Mucosa of descending colon (tissue), 3 donors: ENCODE data around the gene GRB7. TPM values are rescaled to one million over a fixed set of nuclear protein-coding genes. Genes with fewer than 3 reads are reported as not detected.

Experiments
- ATAC-seq: fragments of 200-7000 bp; cut with Tn5 transposase; one replicate; pipeline ENCODE4 v1.9.1; 2020; ENCODE audit warnings: mild to moderate bottlenecking, moderate library complexity
- DNase-seq, 3 donors: peaks; one replicate each; pipeline ENCODE4 v3.0.0-alpha.2; 2020
- H3K36me3 ChIP-seq: fragments of 200-600 bp; one replicate; pipeline ENCODE4 v1.8.0; 2021; ENCODE audit warnings: low read depth, mild to moderate bottlenecking
- H3K4me1 ChIP-seq: fragments of 200-600 bp; one replicate; pipeline ENCODE4 v1.8.0; 2021; ENCODE audit warnings: low read depth, mild to moderate bottlenecking
- H3K4me3 ChIP-seq: fragments of 200-600 bp; one replicate; pipeline ENCODE4 v1.8.0; 2021; ENCODE audit warnings: mild to moderate bottlenecking
- H3K9me3 ChIP-seq: fragments of 200-600 bp; one replicate; pipeline ENCODE4 v1.8.0; 2021; ENCODE audit warnings: mild to moderate bottlenecking
- CTCF ChIP-seq: fragments of 200-600 bp; IDR thresholded peaks from one replicate; pipeline ENCODE4 v1.8.0; 2022; ENCODE audit warnings: antibody characterized with exemption, mild to moderate bottlenecking
- intact Hi-C, 2 donors: fragments of 100-400 bp; cut with DNase I in 1 of 2; cut with micrococcal nuclease in 1 of 2; formaldehyde crosslinking; loops; one replicate each; pipeline versions ENCODE4 v1.11.0 to v1.11.1; 2022; cut with DNase I, micrococcal nuclease
- total RNA-seq, 3 donors: library from RNA; stranded (reverse); fragmentation: NEBNext Ultra II Directional in 2 of 3; extraction: Animal tissue kit (Norgen Biotek cat#: 25700) in 2 of 3; gene quantifications; one replicate each; pipeline versions ENCODE4 v1.2.1 to v1.2.4, GENCODE V29; 2021 to 2023
- donor health status: DM: no; HTN: no; CAD: no; lungs with moderate emphysema.
- donor health status: DM: no; HTN: no; CAD: no.
- donor health status: DM: no; HTN: yes; CAD: no.

The GRB7 gene
- total RNA-seq, 3 donors from 2014 or later = 13.6 to 49.0 (median 28.0) TPM

- no peak for ATAC-seq
- no peak overlapping the region for H3K4me3 ChIP-seq
- H3K4me1 ChIP-seq = peaks cover 7% of the 10 kb centered on the region
- DNase-seq = peak in 1 of 3 donors; percentile 44
- intact Hi-C loops = no loop called here
- no peaks in the 10 kb centered on the region for H3K9me3 ChIP-seq
- TF ChIP-seq CTCF = no peak
- no peaks in the 10 kb centered on the region for H3K36me3 ChIP-seq
Observed at GRCh38 chr17:39726617-39727016, 11.1 kb upstream of the GRB7 start.

GRCh38 chr17:39727556-39727955 lies 10.2 kb upstream of the GRB7 start:
- intact Hi-C loops = no loop called here
- no peak for ATAC-seq
- DNase-seq = no peak
- Histone ChIP-seq H3K36me3 (no peaks in the 10 kb centered on the region), H3K4me3 (no peak overlapping the region), H3K9me3 (no peaks in the 10 kb centered on the region), H3K4me1 (peaks cover 7% of the 10 kb centered on the region)
- no peak for TF ChIP-seq CTCF

GRCh38 chr17:39729280-39729851 lies 8.4 kb upstream of the GRB7 start:
- Histone ChIP-seq H3K36me3 (no peaks in the 10 kb centered on the region), H3K4me3 (no peak overlapping the region), H3K4me1 (peaks cover 7% of the 10 kb centered on the region), H3K9me3 (no peaks in the 10 kb centered on the region)
- DNase-seq = no peak
- intact Hi-C loops = no loop called here
- TF ChIP-seq CTCF = no peak
- no peak for ATAC-seq

- peak; percentile 94 to 97 (median 96) for DNase-seq
- intact Hi-C loops = no loop called here
- peaks cover 7% of the 10 kb centered on the region for H3K4me1 ChIP-seq
- ATAC-seq = peak; percentile 99
- H3K36me3 ChIP-seq = no peaks in the 10 kb centered on the region
- H3K9me3 ChIP-seq = no peaks in the 10 kb centered on the region
- TF ChIP-seq CTCF = peak; percentile 94
- H3K4me3 ChIP-seq = peak within 1 kb of the TSS; percentile 31
Observed at GRCh38 chr17:39730095-39730921, 7.4 kb upstream of the GRB7 start, which contains the start of gene MIEN1. Gene MIEN1 (minus strand): TSS chr17:39730532. CDS start chr17:39730495, 37 bp downstream.

DNA sequence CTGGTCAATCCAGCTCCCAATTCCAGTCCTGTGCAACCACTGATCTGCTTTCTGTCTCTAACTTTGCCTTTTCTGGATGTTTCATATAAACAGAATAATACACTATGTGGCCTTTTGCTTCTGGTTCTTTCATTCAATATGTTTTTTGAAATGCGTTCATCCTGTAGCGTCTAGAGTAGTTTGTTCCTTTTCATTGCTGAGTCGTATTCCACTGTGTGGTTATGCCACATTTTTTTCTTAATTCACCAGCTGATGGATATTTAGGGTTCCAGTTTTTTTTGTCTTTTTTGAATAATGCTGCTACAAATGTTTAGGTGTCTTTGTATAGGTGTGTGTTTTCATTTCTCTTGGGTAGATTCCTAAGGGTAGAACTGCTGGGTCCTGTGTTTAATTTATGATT lies 5.2 kb upstream of the GRB7 start:
- no peak for TF ChIP-seq CTCF
- DNase-seq = no peak
- Histone ChIP-seq H3K4me1 (peaks cover 11% of the 10 kb centered on the region), H3K4me3 (no peak overlapping the region), H3K36me3 (no peaks in the 10 kb centered on the region), H3K9me3 (no peaks in the 10 kb centered on the region)
- intact Hi-C loops = no loop called here
- no peak for ATAC-seq
